Spinal cord (tissue), 10 donors: ENCODE results near the gene AOC3. TPM values are rescaled to one million over a fixed set of nuclear protein-coding genes. Genes with fewer than 3 reads are reported as not detected.
A peak's percentile ranks its signal among the peaks of the same experiment; 100 is the strongest.
"Not testable (repeated sequence)": the region's sequence is repeated elsewhere in the genome, so short reads cannot be mapped to it uniquely, and the experiment has no call there.

Experiments used
- DNase-seq, 6 donors: peaks; one replicate each; pipeline versions ENCODE4 v3.0.0 to v3.0.0-alpha.2; 2013 to 2015; ENCODE audit warnings: low spot score in 6 of 6, low read depth in 4 of 6
- H3K27ac ChIP-seq: one replicate; pipeline ENCODE4 v1.5.1; 2013; ENCODE audit warnings: low read depth, low read length, control low read depth
- H3K27me3 ChIP-seq: one replicate; pipeline ENCODE4 v1.6.1; 2013; ENCODE audit warnings: low read length; ENCODE audit not compliant: control insufficient read depth, insufficient read depth
- H3K36me3 ChIP-seq: one replicate; pipeline ENCODE4 v1.6.1; 2013; ENCODE audit warnings: low read length; ENCODE audit not compliant: control insufficient read depth, insufficient read depth
- H3K4me1 ChIP-seq: one replicate; pipeline ENCODE4 v1.6.1; 2013; ENCODE audit warnings: low read length; ENCODE audit not compliant: control insufficient read depth, insufficient read depth
- H3K4me3 ChIP-seq: one replicate; pipeline ENCODE4 v1.5.1; 2013; ENCODE audit warnings: low read depth, low read length, control low read depth
- H3K9me3 ChIP-seq: one replicate; pipeline ENCODE4 v1.6.1; 2013; ENCODE audit warnings: low read length; ENCODE audit not compliant: control insufficient read depth, insufficient read depth
- WGBS: methylation state at CpG from one replicate; pipeline ENCODE4 v1.1.5; 2013; ENCODE audit warnings: missing lambda C conversion rate; ENCODE audit not compliant: insufficient coverage; 5-methylcytosine and 5-hydroxymethylcytosine counted together
- polyA plus RNA-seq, 2 donors: library from polyadenylated mRNA; unstranded; fragments of 120-200 nt; gene quantifications; one replicate each; pipeline ENCODE4 v1.2.1, GENCODE V29; 2013; ENCODE audit not compliant: insufficient read length in 2 of 2
- total RNA-seq, 2 donors: library from RNA; depleted of rRNA in 1 of 2; stranded (reverse); fragments of 120-200 nt in 1 of 2; fragments of >200 nt in 1 of 2; gene quantifications; one replicate each; pipeline versions ENCODE4 v1.2.3 to v1.2.4, GENCODE V29; 2013 to 2014
- donor health status: healthy.

The AOC3 gene
- total and polyA plus RNA-seq, 4 donors, result 2.7 to 6.2 (median 2.9) TPM

DNA sequence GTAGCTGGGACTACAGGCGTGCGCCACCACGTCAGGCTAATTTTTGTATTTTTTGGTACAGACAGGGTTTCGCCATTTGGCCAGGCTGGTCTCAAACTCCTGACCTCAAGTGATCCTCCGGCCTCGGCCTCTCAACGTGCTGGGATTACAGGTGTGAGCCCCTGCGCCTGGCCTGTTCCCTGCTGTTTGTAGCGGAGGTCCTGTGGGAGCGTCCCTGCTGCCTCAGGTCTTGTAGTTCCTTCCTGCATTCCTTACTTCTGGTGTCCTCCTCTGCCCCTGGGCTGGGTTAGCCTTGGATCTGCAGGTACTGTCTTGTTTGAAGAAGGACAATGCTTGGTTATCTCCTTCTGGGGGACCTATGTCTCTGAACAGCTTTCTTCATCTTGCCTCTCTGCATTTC is 26.0 kb downstream of the AOC3 start:
- Histone ChIP-seq H3K4me1 (peaks cover 14% of the 10 kb centered on the region), H3K36me3 (no peaks in the 10 kb centered on the region), H3K27me3 (peaks cover 16% of the 10 kb centered on the region), H3K27ac (no peak overlapping the region), H3K4me3 (no peak overlapping the region), H3K9me3 (no peaks in the 10 kb centered on the region)
- WGBS, result 94% methylated on average over 10 of the region's 10 CpGs
- DNase-seq, result no peak

DNA sequence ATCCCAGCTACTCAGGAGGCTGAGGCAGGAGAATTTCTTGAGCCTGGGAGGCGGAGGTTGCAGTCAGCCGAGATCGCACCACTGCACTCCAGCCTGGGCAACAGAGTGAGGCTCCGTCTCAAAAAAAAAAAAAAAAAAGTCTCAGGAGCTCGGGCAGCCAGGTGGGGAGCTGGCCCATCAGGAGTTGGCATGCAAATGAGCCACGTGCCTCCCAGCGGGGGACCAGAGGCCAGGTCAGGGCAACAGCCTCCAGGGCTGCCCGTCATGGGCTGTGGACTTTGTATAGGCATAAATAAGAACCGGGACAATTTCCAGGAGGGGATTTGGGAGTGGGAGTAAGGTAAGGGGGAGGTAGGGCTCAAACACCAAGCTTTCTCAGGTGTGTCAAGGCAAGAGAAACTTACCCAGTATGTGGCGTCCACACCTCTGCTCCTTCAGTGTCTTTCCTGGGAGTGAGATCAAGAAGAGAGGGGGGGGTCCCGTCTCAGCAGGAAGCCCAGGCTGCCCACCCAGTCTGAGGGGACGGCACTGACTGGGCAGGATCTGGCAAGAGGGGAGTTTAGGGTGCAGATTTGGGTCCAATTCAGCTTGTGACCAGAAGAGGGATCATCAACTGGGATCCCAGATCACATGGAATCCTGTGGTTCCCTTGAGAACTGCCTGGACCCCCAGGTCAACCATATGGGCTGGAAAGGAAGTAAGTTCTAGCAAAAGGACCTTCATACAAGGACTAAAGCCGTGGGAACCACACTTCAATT is 27.3 kb downstream of the AOC3 start:
- Histone ChIP-seq H3K27ac (no peak overlapping the region), H3K36me3 (no peaks in the 10 kb centered on the region), H3K9me3 (no peaks in the 10 kb centered on the region), H3K4me1 (peaks cover 14% of the 10 kb centered on the region), H3K27me3 (peaks cover 16% of the 10 kb centered on the region), H3K4me3 (no peak overlapping the region)
- WGBS, result 32% methylated on average over 13 of the region's 13 CpGs
- DNase-seq, result no peak

DNA sequence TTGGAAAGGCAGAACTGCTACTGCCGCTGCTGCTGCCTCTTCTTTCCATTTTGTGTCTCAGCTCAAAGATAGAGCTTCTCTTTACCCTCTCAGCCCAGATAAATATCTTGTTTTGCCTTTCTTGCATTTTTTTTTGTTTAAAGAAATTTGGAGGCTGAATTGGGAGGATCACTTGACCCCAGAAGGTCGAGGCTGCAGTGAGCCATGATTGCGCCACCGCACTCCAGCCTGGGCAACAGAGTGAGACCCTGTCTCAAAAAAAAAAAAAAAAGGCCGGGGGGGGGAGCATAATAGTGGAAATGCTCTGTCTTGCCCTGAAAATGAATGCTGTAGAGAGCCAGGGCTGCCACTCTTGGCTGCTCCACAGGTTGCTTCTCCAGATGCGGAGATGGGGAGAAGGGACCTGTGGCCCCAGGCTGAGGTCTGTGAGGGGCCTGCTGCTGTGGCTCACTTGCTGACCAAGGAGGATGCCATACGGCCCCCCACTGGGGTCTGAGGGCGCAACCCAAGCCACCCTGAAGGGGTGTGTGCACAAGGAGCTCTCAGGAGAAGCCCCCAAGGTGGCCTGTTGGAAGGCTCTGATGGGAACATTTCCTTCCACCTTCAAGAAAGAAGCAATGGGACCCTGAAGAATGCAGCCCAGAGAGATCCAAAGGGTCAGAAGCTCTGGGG is 28.1 kb downstream of the AOC3 start:
- no peaks in the 10 kb centered on the region for H3K9me3 ChIP-seq
- no peak overlapping the region for H3K4me3 ChIP-seq
- H3K27me3 ChIP-seq, result peaks cover 16% of the 10 kb centered on the region
- H3K4me1 ChIP-seq, result peaks cover 14% of the 10 kb centered on the region
- no peaks in the 10 kb centered on the region for H3K36me3 ChIP-seq
- H3K27ac ChIP-seq, result no peak overlapping the region
- DNase-seq, result no peak
- WGBS, result 92% methylated on average over 7 of the region's 8 CpGs

DNA sequence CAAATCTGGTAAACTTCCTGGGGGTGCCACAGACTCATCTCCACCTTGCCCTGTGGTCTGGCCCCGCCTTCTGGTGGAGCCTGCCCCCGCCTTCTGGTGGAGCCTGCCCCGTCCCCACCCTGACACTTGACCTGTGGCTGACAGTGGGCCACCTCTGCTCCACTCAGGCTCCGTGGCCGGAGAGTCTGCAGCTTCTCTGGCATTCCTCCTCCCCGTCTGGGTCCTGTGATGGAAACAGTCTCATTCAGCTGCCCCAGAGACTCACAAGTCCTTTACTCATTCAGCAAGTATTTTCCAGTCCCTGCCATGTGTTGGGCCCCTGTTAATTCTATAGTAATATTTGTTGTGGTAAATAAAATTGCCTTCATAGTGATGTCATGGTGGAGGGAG is 28.6 kb downstream of the AOC3 start:
- no peak overlapping the region for H3K4me3 ChIP-seq
- H3K9me3 ChIP-seq, result no peaks in the 10 kb centered on the region
- peaks cover 16% of the 10 kb centered on the region for H3K27me3 ChIP-seq
- 68% methylated on average over 5 of the region's 6 CpGs for WGBS
- peaks cover 14% of the 10 kb centered on the region for H3K4me1 ChIP-seq
- H3K27ac ChIP-seq, result no peak overlapping the region
- no peak for DNase-seq
- no peaks in the 10 kb centered on the region for H3K36me3 ChIP-seq

DNA sequence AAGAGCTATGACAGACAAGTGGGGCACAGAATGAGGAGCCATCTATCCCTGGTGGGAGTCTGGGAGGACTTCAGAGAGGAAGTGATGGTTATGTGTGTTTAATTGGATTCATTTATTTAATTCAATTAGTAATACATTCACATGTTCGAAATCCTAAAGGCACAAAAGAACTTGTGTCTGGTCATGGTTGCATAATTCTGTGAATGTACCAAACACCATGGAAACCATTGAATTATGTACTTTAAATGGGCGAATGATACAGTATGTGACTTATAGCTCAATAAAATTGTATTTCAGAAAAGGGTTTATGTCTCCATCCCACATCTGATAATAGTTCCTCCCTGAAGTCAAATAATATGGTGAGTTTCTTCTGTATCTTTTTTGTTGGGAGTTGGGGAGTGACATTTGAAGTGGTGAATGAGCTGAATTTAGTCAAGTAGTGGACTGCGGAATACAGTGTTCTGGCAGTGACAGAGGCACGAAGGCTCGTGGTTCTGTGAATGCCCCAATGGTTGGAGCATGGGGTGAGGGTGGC is 29.8 kb downstream of the AOC3 start:
- no peak overlapping the region for H3K4me3 ChIP-seq
- peaks cover 16% of the 10 kb centered on the region for H3K27me3 ChIP-seq
- peaks cover 14% of the 10 kb centered on the region for H3K4me1 ChIP-seq
- no peaks in the 10 kb centered on the region for H3K36me3 ChIP-seq
- no peaks in the 10 kb centered on the region for H3K9me3 ChIP-seq
- DNase-seq, result peak in 4 of 6 donors; percentile 13 to 57 (median 36)
- H3K27ac ChIP-seq, result no peak overlapping the region
- WGBS, result 15% methylated on average over 3 of the region's 5 CpGs

DNA sequence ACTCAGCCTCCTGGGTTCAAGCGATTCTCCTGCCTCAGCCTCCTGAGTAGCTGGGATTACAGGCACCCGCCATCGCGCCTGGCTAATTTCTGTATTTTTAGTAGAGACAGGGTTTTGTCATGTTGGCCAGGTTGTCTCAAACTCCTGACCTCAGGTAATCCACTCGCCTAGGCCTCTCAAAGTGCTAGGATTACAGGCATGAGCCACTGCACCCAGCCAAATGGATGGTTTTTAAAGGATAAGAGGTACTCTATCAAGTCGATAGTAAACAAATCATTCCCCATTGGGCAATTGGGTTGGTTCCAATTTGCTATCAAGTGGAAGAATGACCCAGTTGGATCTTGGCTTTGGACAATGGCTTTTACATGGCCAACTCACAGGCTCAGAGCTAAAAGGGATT is 30.7 kb downstream of the AOC3 start:
- DNase-seq, result peak in 1 of 6 donors; percentile 6
- Histone ChIP-seq H3K27me3 (peaks cover 16% of the 10 kb centered on the region), H3K4me1 (peaks cover 16% of the 10 kb centered on the region)
- H3K36me3 ChIP-seq, H3K4me3 ChIP-seq, H3K27ac ChIP-seq, H3K9me3 ChIP-seq: not testable (repeated sequence)
- WGBS, result 87% methylated on average over 3 of the region's 6 CpGs

DNA sequence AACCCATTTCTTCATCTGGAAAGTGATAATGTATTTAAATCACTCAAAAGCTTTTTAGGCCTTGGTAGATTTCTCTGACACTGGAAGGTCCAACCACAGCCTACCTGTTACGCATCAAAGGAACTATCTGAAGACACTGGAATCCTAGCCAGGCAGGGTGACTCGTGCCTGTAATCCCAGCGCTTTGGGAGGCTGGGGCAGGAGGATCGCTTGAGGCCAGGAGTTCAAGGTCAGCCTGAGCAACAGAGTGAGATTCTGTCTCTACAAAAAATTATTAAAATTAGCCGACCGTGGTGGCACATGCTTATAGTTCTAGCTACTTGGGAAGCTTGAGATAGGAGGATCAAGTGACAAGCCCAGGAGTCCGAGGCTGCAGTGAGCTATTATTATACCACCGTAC is 31.2 kb downstream of the AOC3 start:
- Histone ChIP-seq H3K9me3 (no peaks in the 10 kb centered on the region), H3K4me3 (no peak overlapping the region), H3K27ac (no peak overlapping the region), H3K27me3 (peaks cover 15% of the 10 kb centered on the region), H3K36me3 (no peaks in the 10 kb centered on the region), H3K4me1 (peaks cover 18% of the 10 kb centered on the region)
- WGBS, result 95% methylated on average over 7 of the region's 8 CpGs
- DNase-seq, result no peak

DNA sequence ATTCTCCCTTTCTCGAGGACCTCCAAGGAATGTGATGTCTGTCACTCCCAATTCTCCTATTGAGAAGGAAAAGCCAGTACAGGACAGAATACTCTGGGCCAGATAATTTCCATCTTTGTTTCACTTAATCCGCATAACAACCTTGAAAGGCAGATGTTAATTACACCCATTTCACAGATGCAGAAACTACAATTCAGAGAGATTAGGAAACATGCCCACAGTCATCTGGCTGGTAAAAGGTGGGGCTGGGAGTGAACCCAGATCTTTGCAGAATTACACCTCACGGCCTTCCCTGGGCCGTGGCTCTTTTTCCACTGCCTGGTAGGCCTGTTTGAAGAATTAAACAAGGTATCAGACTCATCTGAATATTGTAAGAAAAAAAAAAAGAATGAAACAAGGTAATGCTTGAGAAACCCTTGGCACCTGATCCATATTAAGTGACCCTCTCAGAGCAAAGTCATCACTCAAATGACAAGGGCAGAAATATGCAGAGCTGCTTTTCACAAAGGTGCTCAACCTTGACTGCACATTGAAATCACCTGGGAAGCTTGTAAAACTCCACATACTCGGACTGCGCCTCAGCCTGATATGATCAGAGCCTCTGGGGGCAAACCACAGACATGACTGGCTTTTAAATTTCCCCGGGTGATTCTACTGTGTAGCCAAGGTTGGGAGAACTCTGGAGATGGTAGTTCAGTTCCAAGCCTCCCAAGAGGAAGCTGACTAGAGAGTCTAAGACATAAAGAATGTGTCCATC is 33.0 kb downstream of the AOC3 start:
- no peak for DNase-seq
- Histone ChIP-seq H3K9me3 (no peaks in the 10 kb centered on the region), H3K4me1 (peaks cover 18% of the 10 kb centered on the region), H3K27ac (no peak overlapping the region), H3K4me3 (no peak overlapping the region), H3K36me3 (no peaks in the 10 kb centered on the region), H3K27me3 (peaks cover 4% of the 10 kb centered on the region)
- WGBS, result 93% methylated on average over 3 of the region's 7 CpGs

DNA sequence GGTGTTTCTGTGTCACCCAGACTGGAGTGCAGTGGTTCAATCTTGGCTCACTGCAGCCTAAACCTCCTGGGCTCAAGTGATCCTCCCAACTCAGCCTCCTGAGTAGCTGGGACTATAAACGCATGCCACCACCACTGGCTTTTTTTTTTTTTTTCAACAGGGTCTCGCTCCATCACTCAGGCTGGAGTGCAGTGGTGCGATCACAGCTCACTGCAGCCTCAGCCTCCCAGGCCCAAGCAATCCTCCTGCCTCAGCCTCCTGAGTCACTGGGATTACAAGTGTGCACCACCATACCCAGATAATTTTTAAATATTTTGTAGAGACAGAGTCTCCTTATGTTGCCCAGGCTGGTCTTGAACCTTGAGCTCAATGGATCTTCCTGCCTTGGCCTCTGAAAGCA is 34.8 kb downstream of the AOC3 start:
- not testable (repeated sequence) for H3K36me3 ChIP-seq, DNase-seq, H3K4me3 ChIP-seq, H3K27ac ChIP-seq, H3K27me3 ChIP-seq, H3K9me3 ChIP-seq
- peaks cover 12% of the 10 kb centered on the region for H3K4me1 ChIP-seq
- 100% methylated on average over 1 of the region's 3 CpGs for WGBS
